K562 (cell line): ENCODE data around the gene TXNRD2. TPM values are rescaled to one million over a fixed set of nuclear protein-coding genes. Genes with fewer than 3 reads are reported as not detected.

ENCODE experiments used
- BCL6 ChIP-seq: fragments of 250-450 bp; sonication (Bioruptor Pico); IDR thresholded peaks from 2 replicates; pipeline ENCODE4 v1.4.0; 2020
- BRCA1 ChIP-seq, 2 experiments: fragments of 450-650 bp in 1 of 2; sonication (generic) in 1 of 2; formaldehyde crosslinking in 1 of 2; IDR thresholded peaks; 2 replicates each; pipeline versions ENCODE4 v1.5.0 to v1.6.1; 2017 to 2020; ENCODE audit warnings: mild to moderate bottlenecking in 1 of 2, missing genetic modification reagents in 1 of 2
- C11orf30 ChIP-seq: fragments of 450-650 bp; IDR thresholded peaks from 2 replicates; pipeline ENCODE4 v1.6.1; 2016; ENCODE audit warnings: low read depth, mild to moderate bottlenecking
- EP300 ChIP-seq: IDR thresholded peaks from 2 replicates; pipeline ENCODE4 v1.6.1; 2012; ENCODE audit warnings: low read length, improper control_type of control experiment
- FOXJ2 ChIP-seq: fragments of 200-800 bp; sonication (Bioruptor generic); IDR thresholded peaks from 2 replicates; pipeline ENCODE4 v1.6.1; 2016; ENCODE audit warnings: missing genetic modification characterization, missing compliant biosample characterization
- GTF2B ChIP-seq: IDR thresholded peaks from 2 replicates; pipeline ENCODE4 v1.6.1; 2011; ENCODE audit not compliant: insufficient read length; ENCODE audit errors: extremely low read depth
- HCFC1 ChIP-seq: IDR thresholded peaks from 2 replicates; pipeline ENCODE4 v1.6.1; 2012; ENCODE audit warnings: low read depth, low read length, improper control_type of control experiment
- MAFK ChIP-seq: IDR thresholded peaks from 2 replicates; pipeline ENCODE4 v1.6.1; 2011; ENCODE audit warnings: low read length, improper control_type of control experiment
- MEF2D ChIP-seq: conservative IDR thresholded peaks from 2 replicates; pipeline ENCODE4 v1.6.1; 2016; ENCODE audit warnings: low read depth, missing genetic modification characterization, missing compliant biosample characterization
- NBN ChIP-seq: fragments of 450-650 bp; IDR thresholded peaks from 2 replicates; pipeline ENCODE4 v1.6.1; 2016; ENCODE audit warnings: low read depth, mild to moderate bottlenecking
- NR1H2 ChIP-seq: sonication (generic); formaldehyde crosslinking; IDR thresholded peaks from 2 replicates; pipeline ENCODE4 v1.4.0; 2020; ENCODE audit warnings: mild to moderate bottlenecking, missing genetic modification reagents
- NR2F6 ChIP-seq: fragments of 450-650 bp; formaldehyde crosslinking; IDR thresholded peaks from 2 replicates; pipeline ENCODE4 v1.4.0; 2020; ENCODE audit warnings: mild to moderate bottlenecking
- RFX7 ChIP-seq: fragments of 250-450 bp; sonication (Bioruptor Pico); IDR thresholded peaks from 2 replicates; pipeline ENCODE4 v1.5.1; 2021; ENCODE audit warnings: mild to moderate bottlenecking
- SREBF1 ChIP-seq: fragments of 150-350 bp; IDR thresholded peaks from 2 replicates; pipeline ENCODE4 v1.6.1; 2014; ENCODE audit warnings: antibody characterized with exemption, low read depth, low read length, borderline replicate concordance
- ZBTB43 ChIP-seq: sonication (generic); formaldehyde crosslinking; IDR thresholded peaks from 2 replicates; pipeline ENCODE4 v1.8.0; 2023; ENCODE audit warnings: mild to moderate bottlenecking, missing genetic modification reagents
- ZMIZ1 ChIP-seq, 2 experiments: fragments of 150-350 bp in 1 of 2; IDR thresholded peaks; 2 replicates each; pipeline ENCODE4 v1.6.1; 2012 to 2016; ENCODE audit warnings: low read depth in 2 of 2, low read length in 2 of 2, mild to moderate bottlenecking in 1 of 2, moderate library complexity in 1 of 2
- ZNF184 ChIP-seq: sonication (generic); formaldehyde crosslinking; IDR thresholded peaks from 2 replicates; pipeline ENCODE4 v1.5.0; 2020; ENCODE audit warnings: missing genetic modification reagents
- polyA plus RNA-seq, 8 experiments: library from polyadenylated mRNA; depleted of rRNA in 4 of 8; stranded (reverse) in 5 of 8; unstranded in 3 of 8; fragments of >200 nt; fragmentation: Nextera tagmentation in 2 of 8; fragmentation: Illumina TruSeq in 1 of 8; extraction: Ambion mirVana in 2 of 8; extraction: Trizol in 1 of 8; gene quantifications; 2 replicates each; pipeline versions ENCODE4 v1.2.1 to v1.2.3, GENCODE V29; 2011 to 2014; ENCODE audit warnings: inconsistent platforms in 1 of 8, missing spikeins in 1 of 8
- total RNA-seq, 7 experiments: library from RNA; depleted of rRNA in 6 of 7; stranded (reverse); fragments of >200 nt in 6 of 7; fragmentation: Illumina TruSeq in 2 of 7; extraction: Trizol in 2 of 7; gene quantifications; 2 replicates each; pipeline versions ENCODE4 v1.2.1 to v1.2.3, GENCODE V29; 2011 to 2021; ENCODE audit warnings: low replicate concordance in 1 of 7

Gene TXNRD2
- total and polyA plus RNA-seq, 9 of the 15 experiments (the other 6 are each of a cell fraction or from before 2014, with no cell fraction given) = 3.3 to 80.2 (median 49.4) TPM

GRCh38 chr22:19891317-19892256, 50.0 kb downstream of the TXNRD2 start (continued):
- TF ChIP-seq ZMIZ1 (IDR thresholded peaks at IDR 0.05; ENCODE audit: low read depth in 2 of 2, low read length in 2 of 2) (peak in 1 of 2 experiments; percentile 97; a peak in 2 of 4 replicates), ZBTB43 (CRISPR knock-in tag) (no peak), SREBF1 (no peak), C11orf30 (no peak), BCL6 (CRISPR knock-in tag) (no peak), NR2F6 (CRISPR knock-in tag) (peak; percentile 74; the same call in 1 of the 2 replicates), BRCA1 (IDR thresholded peaks at IDR 0.05) (no peak), BRCA1 (CRISPR knock-in tag; IDR thresholded peaks at IDR 0.05) (no peak), NBN (peak; percentile 95; the same call in 1 of the 2 replicates), MEF2D (tag) (peak; percentile 82; the same call in 1 of the 2 replicates), FOXJ2 (tag) (no peak), HCFC1 (peak; percentile 40; the same call in 1 of the 2 replicates), EP300 (peak; percentile 99), GTF2B (no peak), ZNF184 (CRISPR knock-in tag) (no peak), MAFK (peak; percentile 54; the same call in 1 of the 2 replicates), NR1H2 (no peak), RFX7 (0 out of 2 replicates have a peak, but pooled peaks have one; percentile 49)
